Measurements from ENCODE around the gene SMIM30. TPM values are rescaled to one million over a fixed set of nuclear protein-coding genes. Genes with fewer than 3 reads are reported as not detected.

Gene SMIM30
- total RNA-seq, 1 experiment from 2014 or later = 32.3 TPM

DNA sequence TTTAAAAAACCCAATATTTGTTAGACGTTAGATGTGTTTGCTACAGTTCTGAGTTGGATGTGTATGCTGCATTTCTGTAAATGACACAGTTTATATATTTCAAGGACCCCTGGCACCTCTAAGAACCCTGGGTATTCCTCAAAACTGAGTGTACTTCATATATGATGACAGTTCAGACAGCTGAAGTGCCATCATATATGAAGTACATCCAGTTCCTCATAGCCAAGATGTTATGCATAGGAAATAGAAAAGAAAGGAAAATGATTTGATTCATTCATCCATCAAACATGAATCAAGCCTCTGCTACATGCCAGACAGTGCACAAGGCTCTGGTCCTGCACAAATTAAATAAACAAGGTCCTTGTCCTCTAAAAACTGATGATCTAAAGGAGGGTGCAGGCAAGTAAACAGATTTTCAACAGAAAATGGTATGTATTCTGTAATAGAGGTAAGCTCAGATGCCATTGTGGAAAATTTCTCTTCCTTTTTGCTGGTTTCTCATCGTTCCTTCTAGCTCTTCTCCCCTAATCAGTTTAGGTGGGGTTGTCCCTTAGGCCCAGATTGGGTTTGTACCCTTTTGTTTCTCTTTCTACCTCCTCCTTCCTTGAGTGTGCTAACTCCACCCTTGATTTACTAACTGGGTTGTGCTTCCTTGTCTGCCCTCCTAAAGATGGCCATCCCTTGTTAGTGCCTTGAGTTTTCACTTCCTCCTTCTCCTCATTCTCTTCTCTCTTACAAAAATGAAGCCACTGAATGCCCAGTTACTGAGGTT is 25.3 kb upstream of the SMIM30 start:
- Histone ChIP-seq H2BK5ac (ENCODE audit: insufficient read length, low read length) (no peak overlapping the region), H3K4ac (ENCODE audit: low read depth, low read length) (no peak overlapping the region), H3K27ac (ENCODE audit: insufficient read length, low read depth, low read length) (no peak overlapping the region), H3K79me1 (ENCODE audit: insufficient read depth, low read depth, low read length, poor library complexity, severe bottlenecking) (no peaks in the 10 kb centered on the region), H3K4me1 (ENCODE audit: insufficient read depth, low read length) (peaks cover 2% of the 10 kb centered on the region; the same call in 1 of the 2 replicates), H3K23ac (ENCODE audit: insufficient read length, low read depth, low read length) (no peak overlapping the region), H3T11ph (ENCODE audit: low read length) (no peak overlapping the region), H2BK15ac (ENCODE audit: low read depth, low read length) (no peak overlapping the region), H3K23me2 (ENCODE audit: insufficient read length, low read depth, low read length, poor library complexity, severe bottlenecking) (no peaks in the 10 kb centered on the region), H2AK5ac (ENCODE audit: insufficient read length, low read length) (no peak overlapping the region), H4K20me1 (ENCODE audit: control insufficient read depth, insufficient read depth, insufficient read length) (no peaks in the 10 kb centered on the region), H3K9me3 (ENCODE audit: control insufficient read depth, low read depth, low read length) (no peaks in the 10 kb centered on the region), H4K8ac (replicated peaks; ENCODE audit: insufficient read length, low read depth, low read length) (no peak overlapping the region), H3K27me3 (ENCODE audit: insufficient read depth, low read length) (no peaks in the 10 kb centered on the region), H4K91ac (ENCODE audit: insufficient read length, low read depth, low read length) (no peak overlapping the region), H3K9ac (ENCODE audit: extremely low read depth, insufficient read length, low read length) (no peak overlapping the region), H4K5ac (ENCODE audit: insufficient read length, low read depth, low read length) (no peak overlapping the region), H2BK20ac (ENCODE audit: low read depth, low read length, poor library complexity, severe bottlenecking) (no peak overlapping the region), H3K18ac (ENCODE audit: insufficient read length, low read depth, low read length) (no peak overlapping the region), H3K4me2 (ENCODE audit: insufficient read depth, insufficient read length, low read length) (no peak overlapping the region), H3K56ac (ENCODE audit: insufficient read length, low read depth, low read length) (no peak overlapping the region), H2BK120ac (ENCODE audit: low read depth, low read length, poor library complexity, severe bottlenecking) (no peak overlapping the region), H3K79me2 (ENCODE audit: insufficient read depth, low read length) (no peaks in the 10 kb centered on the region), H2AFZ (ENCODE audit: low read length) (no peak overlapping the region), H3K14ac (ENCODE audit: insufficient read depth, low read length) (no peak overlapping the region), H2BK12ac (ENCODE audit: insufficient read length, low read depth, low read length) (no peak overlapping the region)
- Mint-ChIP-seq H3K27me3 (ENCODE audit: low read depth) (peaks cover 14% of the 10 kb centered on the region), H3K4me3 (no peak overlapping the region), H3K36me3 (ENCODE audit: insufficient read depth in 1 of 3, low read depth in 3 of 3) (no peaks in the 10 kb centered on the region), H3K9me3 (no peaks in the 10 kb centered on the region), H3K27ac (peak overlapping the region in 1 of 3 experiments; percentile 10; a peak in 1 of 7 replicates), H3K4me1 (peaks cover 12 to 21% of the 10 kb centered on the region in 2 experiments)
- no peak for TF ChIP-seq CTCF (conservative IDR thresholded peaks at IDR 0.05)
- no peak for DNase-seq
- no CpG with 5 or more reads among the region's 2 CpGs for WGBS (ENCODE audit: extremely low coverage, insufficient read length, low lambda C conversion rate)

All from H9 (cell line).